ENCODE data around the gene ZSCAN26.

DNA sequence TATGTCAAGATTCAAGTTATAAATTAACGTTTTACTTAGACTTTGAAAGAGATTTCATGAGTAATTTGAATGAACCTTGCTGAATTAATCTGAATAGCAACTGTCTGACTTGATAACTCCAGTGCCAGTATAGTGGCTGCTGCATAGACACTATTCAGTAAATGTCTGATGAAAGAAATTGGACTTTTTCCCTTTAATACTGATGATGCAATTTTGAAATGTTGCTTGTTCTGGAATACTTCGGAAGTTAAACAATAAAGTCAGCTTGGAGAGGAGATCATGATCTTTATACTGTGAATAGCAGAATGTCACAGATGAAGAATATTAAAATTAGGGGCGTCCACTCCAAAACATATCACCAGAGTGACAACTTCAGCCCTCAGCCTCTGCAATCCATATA lies 10.8 kb downstream of the ZSCAN26 start:
- TF ChIP-seq, protein P1, sequence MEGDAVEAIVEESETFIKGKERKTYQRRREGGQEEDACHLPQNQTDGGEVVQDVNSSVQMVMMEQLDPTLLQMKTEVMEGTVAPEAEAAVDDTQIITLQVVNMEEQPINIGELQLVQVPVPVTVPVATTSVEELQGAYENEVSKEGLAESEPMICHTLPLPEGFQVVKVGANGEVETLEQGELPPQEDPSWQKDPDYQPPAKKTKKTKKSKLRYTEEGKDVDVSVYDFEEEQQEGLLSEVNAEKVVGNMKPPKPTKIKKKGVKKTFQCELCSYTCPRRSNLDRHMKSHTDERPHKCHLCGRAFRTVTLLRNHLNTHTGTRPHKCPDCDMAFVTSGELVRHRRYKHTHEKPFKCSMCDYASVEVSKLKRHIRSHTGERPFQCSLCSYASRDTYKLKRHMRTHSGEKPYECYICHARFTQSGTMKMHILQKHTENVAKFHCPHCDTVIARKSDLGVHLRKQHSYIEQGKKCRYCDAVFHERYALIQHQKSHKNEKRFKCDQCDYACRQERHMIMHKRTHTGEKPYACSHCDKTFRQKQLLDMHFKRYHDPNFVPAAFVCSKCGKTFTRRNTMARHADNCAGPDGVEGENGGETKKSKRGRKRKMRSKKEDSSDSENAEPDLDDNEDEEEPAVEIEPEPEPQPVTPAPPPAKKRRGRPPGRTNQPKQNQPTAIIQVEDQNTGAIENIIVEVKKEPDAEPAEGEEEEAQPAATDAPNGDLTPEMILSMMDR (IDR thresholded peaks at IDR 0.05): no peak
- no peak for TF ChIP-seq POLR2A (IDR thresholded peaks at IDR 0.05)

All from lower leg skin (tissue), 3 donors.